Measurements from ENCODE around the gene STX12. TPM values are rescaled to one million over a fixed set of nuclear protein-coding genes. Genes with fewer than 3 reads are reported as not detected.
A peak's percentile ranks its signal among the peaks of the same experiment; 100 is the strongest.
"Not testable (repeated sequence)": the region's sequence is repeated elsewhere in the genome, so short reads cannot be mapped to it uniquely, and the experiment has no call there.

Gene STX12
- total RNA-seq, 1 donor from 2014 or later: 45.6 TPM

DNA sequence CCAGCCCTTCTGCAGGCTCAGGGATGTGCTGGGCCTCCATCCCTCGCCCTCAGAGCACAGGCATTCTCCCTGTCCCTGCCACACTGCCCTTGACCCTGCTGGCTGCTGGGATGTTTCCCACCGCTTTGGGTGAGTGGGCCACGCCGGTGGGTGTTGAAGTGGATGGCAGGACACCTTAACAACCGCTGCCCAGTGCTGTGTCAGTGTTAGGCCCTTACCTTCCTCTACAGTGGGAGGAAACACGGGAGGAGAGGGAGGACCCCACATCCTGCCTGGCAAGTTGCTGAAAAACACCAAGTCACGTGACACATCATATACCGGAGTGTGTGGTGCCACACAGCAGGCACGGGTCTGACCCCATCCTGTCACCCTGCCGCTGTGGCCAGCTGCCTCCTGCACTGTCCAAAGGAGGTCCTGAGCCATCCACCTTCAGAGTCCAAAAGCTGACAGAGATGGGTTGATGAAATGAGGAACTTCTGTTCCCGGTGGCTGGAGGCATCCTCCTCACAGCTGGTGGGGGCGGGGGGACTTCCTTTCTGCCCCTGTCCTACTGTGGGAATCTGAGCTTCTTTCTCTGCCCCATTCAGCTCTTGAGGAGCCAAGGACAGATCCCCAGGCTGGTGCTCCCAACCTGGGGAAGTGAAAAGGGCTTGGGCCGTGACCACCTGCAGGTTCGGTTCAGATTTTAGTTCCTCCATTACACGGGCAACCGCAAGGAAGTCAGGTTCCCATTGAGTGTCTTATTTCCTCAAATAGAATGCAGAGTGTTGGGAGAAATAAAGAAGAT lies 96.1 kb downstream of the STX12 start:
- peak; percentile 22 for ATAC-seq

DNA sequence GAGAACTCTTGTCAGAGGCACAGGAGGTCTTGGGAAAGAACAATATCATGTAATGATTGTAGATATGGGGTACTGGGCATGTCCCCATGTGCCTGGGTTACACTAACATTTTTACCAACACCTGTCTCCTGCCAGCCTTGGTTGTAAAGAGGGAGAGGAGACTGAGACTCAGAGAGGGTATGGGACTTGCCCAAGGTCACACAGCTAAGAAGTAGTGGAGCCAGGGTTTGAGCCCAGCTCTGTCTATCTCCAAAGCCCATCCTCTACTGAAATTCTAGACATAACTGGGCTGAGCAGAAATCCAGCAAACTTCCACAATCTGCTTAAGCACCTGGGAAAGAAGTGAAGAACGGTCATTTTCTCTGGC lies 96.7 kb downstream of the STX12 start:
- ATAC-seq: no peak

DNA sequence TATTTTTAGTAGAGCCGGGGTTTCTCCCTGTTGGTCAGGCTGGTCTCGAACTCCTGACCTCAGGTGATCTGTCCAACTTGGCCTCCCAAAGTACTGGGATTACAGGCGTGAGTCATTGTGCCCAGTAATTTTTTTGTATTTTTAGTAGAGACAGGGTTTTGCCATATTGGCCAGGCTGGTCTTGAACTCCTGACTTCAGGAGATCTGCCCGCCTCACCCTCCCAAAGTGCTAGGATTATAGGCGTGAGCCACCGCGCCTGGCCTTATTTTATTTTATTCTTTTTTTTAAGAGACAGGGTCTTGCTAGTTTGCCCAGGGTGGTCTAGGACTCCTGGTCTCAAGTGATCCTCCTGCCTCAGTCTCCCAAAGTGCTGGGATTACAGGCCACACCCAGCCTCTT lies 98.1 kb downstream of the STX12 start:
- not testable (repeated sequence) for ATAC-seq

DNA sequence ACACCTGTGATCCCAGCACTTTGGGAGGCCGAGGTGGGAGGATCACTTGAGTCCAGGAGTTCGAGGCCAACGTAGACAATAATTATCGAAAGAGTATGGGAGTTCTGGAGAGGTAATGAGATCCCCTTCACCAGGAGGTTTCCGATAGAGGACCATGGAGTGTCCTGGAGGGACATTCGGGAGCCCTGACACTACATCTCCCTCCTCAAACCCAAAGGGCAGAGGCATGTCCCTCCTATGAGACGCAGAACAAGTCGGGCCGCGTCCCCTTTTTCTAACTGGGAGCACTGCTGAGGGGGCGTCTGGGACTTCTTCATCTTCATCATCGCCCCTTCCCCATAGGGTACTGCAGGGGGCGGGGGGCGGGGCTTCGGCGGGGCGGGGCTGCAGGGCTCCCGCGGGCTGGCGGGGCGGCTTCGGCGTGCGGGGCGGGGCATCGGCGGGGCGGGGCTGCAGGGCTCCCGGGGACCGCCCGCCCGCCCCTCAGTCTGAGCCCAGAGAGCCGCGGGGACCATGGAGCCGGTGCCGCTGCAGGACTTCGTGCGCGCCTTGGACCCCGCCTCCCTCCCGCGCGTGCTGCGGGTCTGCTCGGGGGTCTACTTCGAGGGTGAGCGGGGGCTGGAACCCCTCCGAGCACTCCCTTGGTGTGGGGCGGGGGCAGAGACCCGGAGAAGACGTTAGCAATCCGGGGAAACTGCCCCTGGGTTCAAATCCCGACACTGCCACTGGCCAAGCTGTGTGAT lies 99.2 kb downstream of the STX12 start, which contains the start of gene THEMIS2:
Gene THEMIS2 (plus strand): TSS at position 486 of the 743 bp plus-strand sequence. CDS start 28 bp downstream, at position 514.
- peak; percentile 59 for ATAC-seq

DNA sequence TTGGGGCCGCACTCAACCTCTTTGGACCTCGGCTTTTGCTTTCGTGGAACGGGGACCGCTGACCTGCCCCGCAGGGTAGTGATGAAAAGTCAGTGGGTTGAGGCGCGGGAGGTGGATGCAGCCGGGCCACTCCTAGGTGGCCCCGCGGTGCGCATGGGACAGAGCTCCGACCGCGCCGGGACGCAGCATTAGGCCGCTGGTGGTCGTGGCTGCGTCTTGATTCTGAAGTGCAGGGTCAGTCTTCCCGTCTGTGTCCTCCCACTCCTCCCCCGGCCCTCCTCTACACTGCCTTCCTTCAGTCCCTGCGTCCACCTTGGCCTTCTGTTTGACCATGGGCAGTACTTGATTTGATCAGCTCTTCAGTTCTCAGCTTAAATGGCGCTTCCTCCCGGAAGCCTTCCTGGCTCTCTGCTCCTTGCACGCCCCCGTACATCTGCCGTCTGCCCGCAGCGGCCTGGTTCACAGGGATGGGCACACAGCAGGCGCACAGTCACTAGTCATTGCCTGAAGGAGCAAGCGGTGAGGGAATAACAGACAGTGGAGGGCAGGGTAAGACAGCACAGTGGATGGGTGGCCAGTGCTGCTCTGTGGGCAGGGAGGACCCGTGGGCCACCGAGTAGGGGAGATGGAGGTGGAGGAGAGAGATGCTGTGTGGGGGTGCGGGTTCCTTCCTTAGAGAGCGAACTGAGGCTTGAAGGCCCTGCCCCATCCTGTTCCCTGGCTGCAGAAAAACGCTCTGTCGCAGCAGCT lies 100.0 kb downstream of the STX12 start:
- ATAC-seq: peak; percentile 22

DNA sequence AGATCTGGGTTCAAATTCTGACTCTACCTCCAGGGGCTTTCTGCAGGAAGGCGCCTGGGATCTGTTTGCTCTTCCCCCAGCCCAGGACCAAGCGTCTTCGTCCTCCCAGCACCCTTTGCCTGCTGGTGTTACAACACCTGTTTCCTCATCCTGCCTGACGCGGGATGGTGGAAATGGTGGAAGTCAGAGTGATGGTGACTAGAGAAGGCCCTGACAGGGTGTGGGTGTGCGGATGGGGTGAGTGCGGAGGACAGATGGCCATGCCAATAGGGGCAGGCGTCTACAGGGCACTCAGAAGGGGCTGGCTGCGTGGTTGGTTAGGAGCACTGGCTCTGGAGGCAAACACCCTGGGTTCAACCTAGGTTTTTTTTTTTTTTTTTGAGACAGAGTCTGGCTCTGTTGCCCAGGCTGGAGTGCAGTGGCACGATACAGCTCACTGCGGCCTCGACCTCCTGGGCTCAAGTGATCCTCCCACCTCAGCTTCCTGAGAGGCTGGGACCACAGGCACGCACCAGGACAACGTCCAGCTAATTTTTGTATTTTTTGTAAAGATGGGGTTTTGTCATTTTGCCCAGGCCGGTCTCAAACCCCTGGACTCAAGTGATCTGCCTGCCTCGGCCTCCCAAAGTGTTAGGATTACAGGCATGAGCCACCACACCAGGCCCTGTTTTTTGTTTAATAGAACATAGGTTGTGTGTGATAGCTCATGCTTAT lies 100.8 kb downstream of the STX12 start:
- no peak for ATAC-seq

Other genes with a start within 250 kb of the STX12 start
- gene AHDC1, start 169.1 kb upstream of the STX12 start, total RNA-seq: 51.7 TPM
- gene FGR, start 138.0 kb upstream of the STX12 start, total RNA-seq: 1.3 TPM
- 20.5 TPM for gene IFI6, start 101.0 kb upstream of the STX12 start, total RNA-seq
- 11.8 TPM for gene FAM76A, start 47.3 kb upstream of the STX12 start, total RNA-seq
- gene PPP1R8, start 57.6 kb downstream of the STX12 start, total RNA-seq: 30.0 TPM
- gene THEMIS2, start 99.3 kb downstream of the STX12 start, total RNA-seq: 5.3 TPM
- 18.8 TPM for gene RPA2, start 141.4 kb downstream of the STX12 start, total RNA-seq
- 1.8 TPM for gene SMPDL3B, start 161.8 kb downstream of the STX12 start, total RNA-seq
- gene XKR8, start 186.8 kb downstream of the STX12 start, total RNA-seq: 3.5 TPM

Measured in esophagus mucosa (tissue), 1 donor.